ENCODE data around the gene ZNF438.

The ZNF438 gene

GRCh38 chr10:30830315-30831230 lies 201.1 kb downstream of the ZNF438 start:
- no peak overlapping the region for H3K9ac ChIP-seq (ENCODE audit: low read depth, low read length)
- H3K4me1 ChIP-seq (ENCODE audit: insufficient read depth, low read length), result peaks cover 5% of the 10 kb centered on the region
- no peaks in the 10 kb centered on the region for H3K9me3 ChIP-seq (ENCODE audit: control insufficient read depth, insufficient read depth, low read length)
- H3K36me3 ChIP-seq (ENCODE audit: insufficient read depth, low read length), result no peaks in the 10 kb centered on the region

GRCh38 chr10:30829901-30830300 lies 201.8 kb downstream of the ZNF438 start:
- Histone ChIP-seq H3K9ac (ENCODE audit: low read depth, low read length) (no peak overlapping the region), H3K4me1 (ENCODE audit: insufficient read depth, low read length) (peaks cover 8% of the 10 kb centered on the region), H3K9me3 (ENCODE audit: control insufficient read depth, insufficient read depth, low read length) (no peaks in the 10 kb centered on the region), H3K36me3 (ENCODE audit: insufficient read depth, low read length) (no peaks in the 10 kb centered on the region)

- no peaks in the 10 kb centered on the region for H3K36me3 ChIP-seq (ENCODE audit: insufficient read depth, low read length)
- H3K9me3 ChIP-seq (ENCODE audit: control insufficient read depth, insufficient read depth, low read length), result no peaks in the 10 kb centered on the region
- H3K4me1 ChIP-seq (ENCODE audit: insufficient read depth, low read length), result peaks cover 8% of the 10 kb centered on the region
- no peak overlapping the region for H3K9ac ChIP-seq (ENCODE audit: low read depth, low read length)
Observed at GRCh38 chr10:30828680-30829079, 203.0 kb downstream of the ZNF438 start.

GRCh38 chr10:30828164-30828563 lies 203.5 kb downstream of the ZNF438 start:
- Histone ChIP-seq H3K9me3 (ENCODE audit: control insufficient read depth, insufficient read depth, low read length) (no peaks in the 10 kb centered on the region), H3K4me1 (ENCODE audit: insufficient read depth, low read length) (peaks cover 5% of the 10 kb centered on the region; the same call in 1 of the 2 replicates), H3K9ac (ENCODE audit: low read depth, low read length) (no peak overlapping the region), H3K36me3 (ENCODE audit: insufficient read depth, low read length) (no peaks in the 10 kb centered on the region)

DNA sequence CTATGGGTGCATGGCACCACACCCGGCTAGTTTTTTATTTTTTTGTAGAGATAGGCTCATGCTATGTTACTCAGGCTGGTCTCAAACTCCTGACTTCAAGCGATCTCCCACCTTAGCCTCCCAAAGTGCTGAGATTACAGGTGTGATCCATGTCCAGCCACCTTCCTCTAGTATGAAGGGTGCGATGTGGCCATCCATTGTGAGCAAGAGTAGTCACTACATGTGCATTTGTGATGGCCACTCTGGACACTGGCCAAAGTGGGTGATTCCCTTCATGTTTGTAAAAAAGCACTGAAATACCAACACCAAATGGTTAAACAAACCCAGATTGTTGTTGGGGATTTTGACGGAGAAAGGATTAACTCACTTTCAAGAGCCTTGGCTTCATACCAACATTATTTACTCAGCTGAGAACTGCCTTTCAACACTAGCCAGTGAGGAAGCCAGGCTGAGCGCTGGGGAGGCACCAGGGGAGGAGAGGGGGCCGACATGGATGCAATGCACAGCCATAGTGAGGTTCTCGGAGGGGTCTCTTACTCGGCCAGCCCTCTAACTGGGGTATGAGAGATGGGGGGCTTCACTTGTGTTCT lies 204.0 kb downstream of the ZNF438 start:
- Histone ChIP-seq H3K9ac (ENCODE audit: low read depth, low read length) (no peak overlapping the region), H3K36me3 (ENCODE audit: insufficient read depth, low read length) (no peaks in the 10 kb centered on the region), H3K9me3 (ENCODE audit: control insufficient read depth, insufficient read depth, low read length) (no peaks in the 10 kb centered on the region), H3K4me1 (ENCODE audit: insufficient read depth, low read length) (peaks cover 5% of the 10 kb centered on the region; the same call in 1 of the 2 replicates)

DNA sequence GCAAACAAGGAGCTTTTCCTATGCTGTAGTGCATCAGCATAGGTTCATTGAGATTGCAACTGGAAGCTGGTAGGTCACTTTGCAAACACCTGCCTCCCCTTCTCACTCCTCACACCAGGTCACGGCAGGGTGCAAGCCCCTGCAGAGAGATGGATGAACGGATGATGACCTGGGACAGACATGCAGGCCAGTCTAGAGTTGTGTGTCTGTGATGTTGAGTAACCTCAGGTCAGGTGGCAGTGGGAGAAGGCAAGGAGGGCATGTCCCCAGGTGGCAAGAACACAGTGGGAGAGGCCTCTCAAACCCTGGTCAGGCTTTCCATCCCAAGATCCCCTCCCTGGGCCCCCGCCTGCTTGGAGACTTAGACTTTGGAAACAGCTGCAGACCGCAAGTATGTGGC lies 205.0 kb downstream of the ZNF438 start:
- Histone ChIP-seq H3K9ac (ENCODE audit: low read depth, low read length) (no peak overlapping the region), H3K36me3 (ENCODE audit: insufficient read depth, low read length) (no peaks in the 10 kb centered on the region), H3K4me1 (ENCODE audit: insufficient read depth, low read length) (peaks cover 5% of the 10 kb centered on the region; the same call in 1 of the 2 replicates), H3K9me3 (ENCODE audit: control insufficient read depth, insufficient read depth, low read length) (no peaks in the 10 kb centered on the region)

DNA sequence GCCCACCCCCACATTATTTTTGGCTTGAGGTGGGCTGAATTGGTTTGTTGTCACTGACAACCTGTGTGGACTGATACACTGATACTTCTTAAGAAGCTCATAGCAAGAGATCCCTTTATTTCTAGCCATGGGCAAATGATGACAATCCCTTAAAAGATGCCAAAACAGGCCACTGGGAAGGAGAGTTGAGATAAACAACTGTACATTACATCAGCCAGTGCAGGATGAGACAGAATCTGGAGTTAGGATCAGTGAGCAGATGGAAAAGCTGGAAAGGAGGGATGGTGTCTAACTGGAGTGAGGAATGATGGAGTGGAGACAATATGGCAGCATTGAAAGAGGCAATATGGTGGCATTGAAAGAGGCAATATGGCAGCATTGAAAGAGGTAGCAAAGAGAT lies 206.2 kb downstream of the ZNF438 start:
- Histone ChIP-seq H3K9me3 (ENCODE audit: control insufficient read depth, insufficient read depth, low read length) (no peaks in the 10 kb centered on the region), H3K36me3 (ENCODE audit: insufficient read depth, low read length) (no peaks in the 10 kb centered on the region), H3K4me1 (ENCODE audit: insufficient read depth, low read length) (peaks cover 5% of the 10 kb centered on the region; the same call in 1 of the 2 replicates), H3K9ac (ENCODE audit: low read depth, low read length) (no peak overlapping the region)

GRCh38 chr10:30825022-30825421 lies 206.6 kb downstream of the ZNF438 start:
- Histone ChIP-seq H3K36me3 (ENCODE audit: insufficient read depth, low read length) (no peaks in the 10 kb centered on the region), H3K4me1 (ENCODE audit: insufficient read depth, low read length) (peaks cover 10% of the 10 kb centered on the region), H3K9ac (ENCODE audit: low read depth, low read length) (no peak overlapping the region), H3K9me3 (ENCODE audit: control insufficient read depth, insufficient read depth, low read length) (no peaks in the 10 kb centered on the region)

DNA sequence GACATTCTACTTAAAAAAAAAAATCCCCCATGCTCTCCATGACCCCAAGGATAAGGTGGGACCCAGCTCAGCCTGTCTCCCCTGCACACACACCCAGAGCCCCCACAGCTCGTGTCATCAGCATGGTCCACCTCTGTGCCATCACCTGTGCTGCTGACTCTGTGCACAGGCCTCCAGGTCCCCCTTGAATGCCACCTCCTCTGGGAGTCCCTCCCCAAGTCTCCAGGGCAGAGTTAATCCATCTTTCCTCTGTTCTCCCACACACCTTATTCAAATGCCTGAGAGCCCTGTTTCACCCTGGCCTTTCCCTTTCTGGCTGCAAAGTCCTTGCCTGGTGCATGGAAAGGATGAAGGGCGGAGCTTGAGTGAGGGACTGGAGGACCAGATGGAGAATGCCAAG lies 208.0 kb downstream of the ZNF438 start:
- Histone ChIP-seq H3K9me3 (ENCODE audit: control insufficient read depth, insufficient read depth, low read length) (no peaks in the 10 kb centered on the region), H3K4me1 (ENCODE audit: insufficient read depth, low read length) (peaks cover 17% of the 10 kb centered on the region), H3K36me3 (ENCODE audit: insufficient read depth, low read length) (no peaks in the 10 kb centered on the region), H3K9ac (ENCODE audit: low read depth, low read length) (no peak overlapping the region)

GRCh38 chr10:30822693-30823465 lies 208.8 kb downstream of the ZNF438 start:
- Histone ChIP-seq H3K4me1 (ENCODE audit: insufficient read depth, low read length) (peaks cover 17% of the 10 kb centered on the region), H3K9ac (ENCODE audit: low read depth, low read length) (no peak overlapping the region), H3K36me3 (ENCODE audit: insufficient read depth, low read length) (no peaks in the 10 kb centered on the region), H3K9me3 (ENCODE audit: control insufficient read depth, insufficient read depth, low read length) (no peaks in the 10 kb centered on the region)

- no peaks in the 10 kb centered on the region for H3K36me3 ChIP-seq (ENCODE audit: insufficient read depth, low read length)
- H3K9me3 ChIP-seq (ENCODE audit: control insufficient read depth, insufficient read depth, low read length), result no peaks in the 10 kb centered on the region
- H3K4me1 ChIP-seq (ENCODE audit: insufficient read depth, low read length), result peaks cover 17% of the 10 kb centered on the region
- H3K9ac ChIP-seq (ENCODE audit: low read depth, low read length), result no peak overlapping the region
Observed at GRCh38 chr10:30821994-30822692, 209.5 kb downstream of the ZNF438 start.

DNA sequence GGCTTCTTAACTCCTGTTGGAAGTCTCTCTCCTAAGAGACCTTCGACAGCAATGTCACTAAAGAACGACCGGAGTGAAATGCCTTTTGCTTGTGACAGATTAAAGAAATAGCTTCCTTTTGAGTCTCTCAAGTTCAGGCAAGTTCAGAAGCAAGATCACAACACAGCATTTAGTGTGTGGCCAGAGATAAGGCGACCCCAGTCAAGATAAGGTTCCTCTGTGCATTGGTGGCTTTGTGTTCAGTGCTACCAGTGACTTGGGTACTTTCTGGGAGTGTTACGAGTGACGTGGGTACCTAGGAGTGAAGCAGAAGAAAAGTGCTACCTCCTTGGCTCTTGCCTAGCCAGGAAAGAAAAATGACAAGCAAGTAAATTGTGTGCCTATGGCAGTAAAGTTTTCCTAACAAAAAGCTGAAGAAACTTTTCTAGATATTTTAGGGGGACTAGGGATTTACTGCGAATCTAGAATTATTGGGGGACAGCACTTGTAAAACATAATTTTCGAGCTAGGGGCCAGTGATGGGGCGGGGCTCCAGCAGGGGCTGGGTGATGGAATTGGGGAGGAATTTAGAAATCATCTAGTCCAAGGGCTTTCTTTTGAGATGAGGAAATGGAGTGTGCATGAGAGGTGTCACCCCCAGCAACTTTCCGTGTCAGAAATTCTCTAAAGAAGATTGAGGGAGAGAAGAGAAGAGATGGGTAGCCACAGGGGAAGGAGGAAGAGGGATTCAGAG lies 210.2 kb downstream of the ZNF438 start:
- Histone ChIP-seq H3K9me3 (ENCODE audit: control insufficient read depth, insufficient read depth, low read length) (no peaks in the 10 kb centered on the region), H3K36me3 (ENCODE audit: insufficient read depth, low read length) (no peaks in the 10 kb centered on the region), H3K9ac (ENCODE audit: low read depth, low read length) (no peak overlapping the region), H3K4me1 (ENCODE audit: insufficient read depth, low read length) (peaks cover 17% of the 10 kb centered on the region)

GRCh38 chr10:30820261-30820991 lies 211.2 kb downstream of the ZNF438 start:
- Histone ChIP-seq H3K9ac (ENCODE audit: low read depth, low read length) (no peak overlapping the region), H3K4me1 (ENCODE audit: insufficient read depth, low read length) (peaks cover 13% of the 10 kb centered on the region), H3K9me3 (ENCODE audit: control insufficient read depth, insufficient read depth, low read length) (no peaks in the 10 kb centered on the region), H3K36me3 (ENCODE audit: insufficient read depth, low read length) (no peaks in the 10 kb centered on the region)

Data from ES-I3 (cell line).